ENCODE data around the gene PTGER3.

Gene PTGER3

GRCh38 chr1:71047635-71048607 lies at the start of gene PTGER3:
Gene PTGER3 (minus strand): TSS chr1:71047816. CDS start chr1:71047577, 239 bp downstream.
- H3K9me3 ChIP-seq (ENCODE audit: control insufficient read depth, insufficient read depth, low read length): no peaks in the 10 kb centered on the region
- H3K4me1 ChIP-seq (ENCODE audit: control insufficient read depth, insufficient read depth, low read length): no peaks in the 10 kb centered on the region
- H3K27me3 ChIP-seq (ENCODE audit: control insufficient read depth, insufficient read depth, low read length): peaks cover 16% of the 10 kb centered on the region; the same call in 1 of the 2 replicates
- peak within 1 kb of the TSS; percentile 49; the same call in 1 of the 2 replicates for H3K4me3 ChIP-seq (ENCODE audit: low read length)
- DNase-seq (ENCODE audit: low read depth, low spot score): no peak
- WGBS (ENCODE audit: insufficient coverage, insufficient read length): no CpG with 5 or more reads among the region's 56 CpGs
- H3K27ac ChIP-seq (ENCODE audit: low read length): no peak within 1 kb of the TSS
- no peaks in the 10 kb centered on the region for H3K36me3 ChIP-seq (ENCODE audit: control insufficient read depth, insufficient read depth, low read length)

GRCh38 chr1:71094913-71095312 lies 47.3 kb upstream of the PTGER3 start:
- DNase-seq (ENCODE audit: low read depth, low spot score): no peak
- H3K4me1 ChIP-seq (ENCODE audit: control insufficient read depth, insufficient read depth, low read length): no peaks in the 10 kb centered on the region
- no CpG with 5 or more reads among the region's 2 CpGs for WGBS (ENCODE audit: insufficient coverage, insufficient read length)
- H3K36me3 ChIP-seq (ENCODE audit: control insufficient read depth, insufficient read depth, low read length): no peaks in the 10 kb centered on the region
- no peak overlapping the region for H3K4me3 ChIP-seq (ENCODE audit: low read length)
- no peaks in the 10 kb centered on the region for H3K27me3 ChIP-seq (ENCODE audit: control insufficient read depth, insufficient read depth, low read length)
- H3K9me3 ChIP-seq (ENCODE audit: control insufficient read depth, insufficient read depth, low read length): no peaks in the 10 kb centered on the region
- H3K27ac ChIP-seq (ENCODE audit: low read length): no peak overlapping the region

- H3K27ac ChIP-seq (ENCODE audit: low read length): no peak overlapping the region
- H3K4me3 ChIP-seq (ENCODE audit: low read length): no peak overlapping the region
- no CpG with 5 or more reads among the region's 1 CpG for WGBS (ENCODE audit: insufficient coverage, insufficient read length)
- DNase-seq (ENCODE audit: low read depth, low spot score): no peak
- H3K4me1 ChIP-seq (ENCODE audit: control insufficient read depth, insufficient read depth, low read length): no peaks in the 10 kb centered on the region
- H3K36me3 ChIP-seq (ENCODE audit: control insufficient read depth, insufficient read depth, low read length): no peaks in the 10 kb centered on the region
- no peaks in the 10 kb centered on the region for H3K27me3 ChIP-seq (ENCODE audit: control insufficient read depth, insufficient read depth, low read length)
- H3K9me3 ChIP-seq (ENCODE audit: control insufficient read depth, insufficient read depth, low read length): no peaks in the 10 kb centered on the region
These were observed 46.3 kb upstream of the PTGER3 start for GRCh38 chr1:71093938-71094337.

- Histone ChIP-seq H3K9me3 (ENCODE audit: control insufficient read depth, insufficient read depth, low read length) (no peaks in the 10 kb centered on the region), H3K27ac (ENCODE audit: low read length) (no peak overlapping the region), H3K4me1 (ENCODE audit: control insufficient read depth, insufficient read depth, low read length) (no peaks in the 10 kb centered on the region), H3K36me3 (ENCODE audit: control insufficient read depth, insufficient read depth, low read length) (no peaks in the 10 kb centered on the region), H3K27me3 (ENCODE audit: control insufficient read depth, insufficient read depth, low read length) (no peaks in the 10 kb centered on the region), H3K4me3 (ENCODE audit: low read length) (no peak overlapping the region)
- no peak for DNase-seq (ENCODE audit: low read depth, low spot score)
- WGBS (ENCODE audit: insufficient coverage, insufficient read length): no CpG with 5 or more reads among the region's 6 CpGs
These were observed 42.1 kb upstream of the PTGER3 start for GRCh38 chr1:71089536-71090270.

- no peaks in the 10 kb centered on the region for H3K27me3 ChIP-seq (ENCODE audit: control insufficient read depth, insufficient read depth, low read length)
- no peaks in the 10 kb centered on the region for H3K9me3 ChIP-seq (ENCODE audit: control insufficient read depth, insufficient read depth, low read length)
- no peak for DNase-seq (ENCODE audit: low read depth, low spot score)
- no peaks in the 10 kb centered on the region for H3K36me3 ChIP-seq (ENCODE audit: control insufficient read depth, insufficient read depth, low read length)
- no peak overlapping the region for H3K4me3 ChIP-seq (ENCODE audit: low read length)
- no CpG with 5 or more reads among the region's 5 CpGs for WGBS (ENCODE audit: insufficient coverage, insufficient read length)
- no peak overlapping the region for H3K27ac ChIP-seq (ENCODE audit: low read length)
- no peaks in the 10 kb centered on the region for H3K4me1 ChIP-seq (ENCODE audit: control insufficient read depth, insufficient read depth, low read length)
These were observed 41.1 kb upstream of the PTGER3 start for GRCh38 chr1:71088645-71089287.

- Histone ChIP-seq H3K27me3 (ENCODE audit: control insufficient read depth, insufficient read depth, low read length) (no peaks in the 10 kb centered on the region), H3K9me3 (ENCODE audit: control insufficient read depth, insufficient read depth, low read length) (no peaks in the 10 kb centered on the region), H3K36me3 (ENCODE audit: control insufficient read depth, insufficient read depth, low read length) (no peaks in the 10 kb centered on the region), H3K4me3 (ENCODE audit: low read length) (no peak overlapping the region), H3K4me1 (ENCODE audit: control insufficient read depth, insufficient read depth, low read length) (no peaks in the 10 kb centered on the region), H3K27ac (ENCODE audit: low read length) (no peak overlapping the region)
- no CpG with 5 or more reads among the region's 1 CpG for WGBS (ENCODE audit: insufficient coverage, insufficient read length)
- no peak for DNase-seq (ENCODE audit: low read depth, low spot score)
These were observed 40.1 kb upstream of the PTGER3 start for GRCh38 chr1:71087713-71088112.

- no peak overlapping the region for H3K4me3 ChIP-seq (ENCODE audit: low read length)
- DNase-seq (ENCODE audit: low read depth, low spot score): no peak
- no peaks in the 10 kb centered on the region for H3K36me3 ChIP-seq (ENCODE audit: control insufficient read depth, insufficient read depth, low read length)
- no peak overlapping the region for H3K27ac ChIP-seq (ENCODE audit: low read length)
- no peaks in the 10 kb centered on the region for H3K4me1 ChIP-seq (ENCODE audit: control insufficient read depth, insufficient read depth, low read length)
- H3K27me3 ChIP-seq (ENCODE audit: control insufficient read depth, insufficient read depth, low read length): no peaks in the 10 kb centered on the region
- no peaks in the 10 kb centered on the region for H3K9me3 ChIP-seq (ENCODE audit: control insufficient read depth, insufficient read depth, low read length)
These were observed 39.4 kb upstream of the PTGER3 start for GRCh38 chr1:71087060-71087459.

GRCh38 chr1:71086331-71086730 lies 38.7 kb upstream of the PTGER3 start:
- no peaks in the 10 kb centered on the region for H3K36me3 ChIP-seq (ENCODE audit: control insufficient read depth, insufficient read depth, low read length)
- H3K9me3 ChIP-seq (ENCODE audit: control insufficient read depth, insufficient read depth, low read length): no peaks in the 10 kb centered on the region
- H3K27me3 ChIP-seq (ENCODE audit: control insufficient read depth, insufficient read depth, low read length): no peaks in the 10 kb centered on the region
- WGBS (ENCODE audit: insufficient coverage, insufficient read length): no CpG with 5 or more reads among the region's 1 CpG
- no peak overlapping the region for H3K27ac ChIP-seq (ENCODE audit: low read length)
- no peak for DNase-seq (ENCODE audit: low read depth, low spot score)
- no peak overlapping the region for H3K4me3 ChIP-seq (ENCODE audit: low read length)
- no peaks in the 10 kb centered on the region for H3K4me1 ChIP-seq (ENCODE audit: control insufficient read depth, insufficient read depth, low read length)

- no CpG with 5 or more reads among the region's 2 CpGs for WGBS (ENCODE audit: insufficient coverage, insufficient read length)
- Histone ChIP-seq H3K36me3 (ENCODE audit: control insufficient read depth, insufficient read depth, low read length) (no peaks in the 10 kb centered on the region), H3K4me1 (ENCODE audit: control insufficient read depth, insufficient read depth, low read length) (no peaks in the 10 kb centered on the region), H3K27ac (ENCODE audit: low read length) (no peak overlapping the region), H3K9me3 (ENCODE audit: control insufficient read depth, insufficient read depth, low read length) (no peaks in the 10 kb centered on the region), H3K27me3 (ENCODE audit: control insufficient read depth, insufficient read depth, low read length) (no peaks in the 10 kb centered on the region), H3K4me3 (ENCODE audit: low read length) (no peak overlapping the region)
- no peak for DNase-seq (ENCODE audit: low read depth, low spot score)
These were observed 35.7 kb upstream of the PTGER3 start for GRCh38 chr1:71083271-71083670.

- H3K4me3 ChIP-seq (ENCODE audit: low read length): no peak overlapping the region
These were observed 34.1 kb upstream of the PTGER3 start for GRCh38 chr1:71081697-71082080.

More at GRCh38 chr1:71081697-71082080, 34.1 kb upstream of the PTGER3 start:
- WGBS (ENCODE audit: insufficient coverage, insufficient read length): no CpG with 5 or more reads among the region's 7 CpGs
- no peak for DNase-seq (ENCODE audit: low read depth, low spot score)
- H3K27me3 ChIP-seq (ENCODE audit: control insufficient read depth, insufficient read depth, low read length): no peaks in the 10 kb centered on the region
- H3K36me3 ChIP-seq (ENCODE audit: control insufficient read depth, insufficient read depth, low read length): no peaks in the 10 kb centered on the region; the same call in 1 of the 2 replicates
- H3K27ac ChIP-seq (ENCODE audit: low read length): no peak overlapping the region
- no peaks in the 10 kb centered on the region for H3K9me3 ChIP-seq (ENCODE audit: control insufficient read depth, insufficient read depth, low read length)
- H3K4me1 ChIP-seq (ENCODE audit: control insufficient read depth, insufficient read depth, low read length): no peaks in the 10 kb centered on the region
